ENCODE measurements around the gene STARD7.

The STARD7 gene

DNA sequence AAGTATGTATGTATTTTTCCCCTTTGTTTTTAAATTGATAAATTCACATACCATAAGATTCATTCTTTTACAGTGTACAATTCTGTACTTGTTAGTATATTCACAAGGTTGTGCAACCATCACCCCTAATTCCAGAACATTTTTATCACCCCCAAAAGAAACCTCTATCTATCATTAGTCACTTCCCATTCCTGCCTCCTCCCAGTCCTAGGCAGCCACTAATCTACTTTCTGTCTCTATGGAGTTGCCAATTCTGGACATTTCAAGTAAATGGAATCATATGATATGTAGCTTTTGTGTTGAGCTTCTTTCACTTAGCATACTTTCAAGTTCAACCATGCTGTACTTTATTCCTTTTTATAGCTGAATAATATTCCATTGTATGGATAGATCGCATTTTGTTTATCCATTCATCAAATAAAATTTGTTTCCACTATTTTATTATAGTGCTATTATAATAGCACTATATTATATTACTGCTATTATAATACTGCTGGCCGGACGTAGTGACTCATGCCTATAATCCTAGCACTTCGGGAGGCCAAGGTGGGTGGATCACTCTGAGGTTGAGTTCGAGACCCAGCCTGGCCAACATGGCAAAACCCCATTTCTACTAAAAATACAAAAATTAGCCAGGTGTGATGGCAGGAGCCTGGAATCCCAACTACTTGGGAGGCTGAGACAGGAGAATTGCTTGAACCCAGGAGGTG, 10.9 kb downstream of the STARD7 start:
- DNase-seq (ENCODE audit: low read depth, low spot score): no peak

DNA sequence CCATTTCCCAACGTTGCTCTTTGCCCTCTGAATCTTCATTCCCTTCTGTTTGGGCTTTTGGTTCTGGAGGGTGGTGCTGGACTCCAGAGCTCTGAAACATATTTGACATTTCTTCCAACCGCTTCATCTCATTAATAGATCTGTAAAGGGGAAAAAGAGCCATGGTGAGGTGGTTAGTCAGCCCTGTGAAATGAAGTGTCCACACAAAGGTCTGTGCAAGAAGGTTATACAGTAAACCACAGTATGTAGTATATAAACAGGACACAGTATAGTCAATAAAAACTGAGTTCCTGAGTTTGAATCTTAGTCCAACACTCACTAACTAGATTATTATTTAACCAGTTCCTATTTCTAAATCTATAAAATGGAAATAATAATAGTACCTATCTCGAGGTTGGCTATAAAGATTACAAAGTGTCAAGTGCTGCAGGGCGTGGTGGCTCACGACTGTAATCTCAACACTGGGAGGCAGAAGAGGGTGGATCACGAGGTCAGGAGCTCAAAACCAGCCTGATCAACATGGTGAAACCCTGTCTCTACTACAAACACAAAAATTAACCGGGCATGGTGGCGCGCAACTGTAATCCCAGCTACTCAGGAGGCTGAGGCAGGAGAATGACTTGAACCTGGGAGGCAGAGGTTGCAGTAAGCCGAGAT, 13.1 kb downstream of the STARD7 start:
- DNase-seq (ENCODE audit: low read depth, low spot score): no peak

DNA sequence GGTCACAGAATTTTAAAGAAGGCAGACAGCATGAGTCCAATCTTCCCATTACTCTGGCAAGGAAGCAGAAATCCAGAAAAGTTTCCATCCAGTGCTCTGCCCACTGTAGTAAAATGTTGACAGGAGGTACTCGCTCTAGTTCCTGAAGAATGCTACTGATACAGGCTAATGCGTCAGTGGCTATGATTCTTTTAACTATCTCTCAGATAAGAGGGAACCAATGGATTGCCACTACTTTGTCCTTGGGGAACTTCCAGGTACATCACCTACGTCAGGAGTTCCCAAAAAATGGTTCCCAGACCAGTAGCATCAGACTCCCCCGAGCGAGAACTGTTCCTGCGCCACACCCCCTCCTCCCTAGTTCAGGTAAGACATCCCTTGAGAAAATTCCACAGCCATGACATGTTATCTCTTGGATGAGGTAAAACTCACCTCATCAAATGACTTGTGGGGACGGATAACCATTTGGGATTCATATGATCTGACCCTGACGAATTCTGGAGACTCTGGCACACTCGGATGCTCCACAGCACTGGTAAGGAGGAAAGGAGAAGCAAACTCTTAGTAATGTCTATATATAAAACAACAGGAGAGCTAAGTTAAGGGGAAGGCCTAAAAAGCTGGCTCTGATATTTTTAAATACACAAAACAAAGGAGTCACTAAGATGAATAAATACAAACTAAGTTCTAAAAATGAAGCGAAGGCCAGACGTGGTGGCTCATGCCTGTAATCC, 16.5 kb downstream of the STARD7 start:
- DNase-seq (ENCODE audit: low read depth, low spot score): no peak

DNA sequence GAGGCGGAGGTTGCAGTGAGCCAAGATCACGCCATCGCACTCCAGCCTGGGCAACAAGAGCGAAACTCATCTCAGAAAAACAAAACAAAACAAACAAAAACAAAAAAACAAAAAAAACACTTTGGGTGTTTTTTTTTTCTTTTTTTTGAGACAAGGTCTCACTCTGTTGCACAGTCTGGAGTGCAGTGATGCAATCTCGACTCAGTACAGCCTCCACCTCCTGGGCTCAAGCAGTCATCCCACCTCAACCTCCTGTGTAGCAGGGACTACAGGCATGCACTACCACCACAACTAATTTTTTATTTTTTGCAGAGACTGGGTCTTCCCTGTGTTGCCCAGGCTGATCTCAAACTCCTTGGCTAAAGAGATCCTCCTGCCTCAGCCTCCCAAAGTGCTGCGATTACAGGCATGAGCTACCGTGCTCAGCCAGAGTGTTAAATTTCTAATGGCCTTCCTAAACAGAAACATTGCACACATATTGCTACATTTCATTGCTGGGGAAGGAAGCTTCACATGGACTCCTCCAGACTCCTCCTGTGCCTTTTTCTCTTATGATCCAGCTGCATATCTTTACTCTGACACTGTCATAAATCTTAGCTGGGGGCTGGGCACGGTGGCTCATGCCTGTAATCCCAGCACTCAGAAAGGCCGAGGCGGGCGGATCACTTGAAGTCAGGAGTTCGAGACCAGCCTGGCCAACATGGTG, 19.7 kb downstream of the STARD7 start:
- DNase-seq (ENCODE audit: low read depth, low spot score): no peak

DNA sequence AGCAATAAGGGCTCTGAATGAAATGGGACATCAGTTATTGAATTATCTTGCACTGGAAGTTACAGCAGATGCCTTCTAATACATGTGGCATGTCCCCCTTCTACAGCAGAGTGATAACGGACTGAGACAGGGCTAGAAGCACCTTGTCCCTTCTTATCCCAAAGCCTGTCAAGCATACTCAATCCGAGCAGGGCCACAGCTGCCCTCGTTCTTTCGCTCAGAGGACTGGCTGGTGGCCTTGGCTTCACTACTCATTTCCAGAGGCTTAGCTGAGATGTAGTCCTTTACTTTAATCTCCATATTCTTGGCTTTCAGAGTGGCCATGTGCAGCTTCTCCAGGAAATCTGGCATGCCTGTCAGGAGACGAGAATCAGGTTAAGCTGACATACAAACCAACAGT, 22.1 kb downstream of the STARD7 start:
- no peak for DNase-seq (ENCODE audit: low read depth, low spot score)

DNA sequence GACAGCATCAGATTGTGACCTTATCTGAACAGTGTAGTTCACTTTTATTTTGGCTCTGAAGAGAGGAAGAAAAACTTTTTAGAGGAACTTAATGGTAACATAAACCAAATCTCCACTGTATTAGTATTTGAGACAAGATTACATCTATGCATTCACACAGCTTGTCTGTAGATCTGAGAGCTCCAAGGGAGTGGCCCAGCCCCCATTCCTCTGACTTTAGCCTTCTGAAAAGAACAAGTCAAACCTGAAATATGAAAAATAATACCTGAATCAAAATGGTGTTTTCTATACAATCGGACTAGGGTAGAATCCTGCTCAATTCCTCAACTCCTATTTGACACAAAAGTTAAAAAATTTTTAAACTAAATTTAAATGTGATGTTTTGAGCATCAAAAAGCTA, 23.1 kb downstream of the STARD7 start:
- DNase-seq (ENCODE audit: low read depth, low spot score): no peak

DNA sequence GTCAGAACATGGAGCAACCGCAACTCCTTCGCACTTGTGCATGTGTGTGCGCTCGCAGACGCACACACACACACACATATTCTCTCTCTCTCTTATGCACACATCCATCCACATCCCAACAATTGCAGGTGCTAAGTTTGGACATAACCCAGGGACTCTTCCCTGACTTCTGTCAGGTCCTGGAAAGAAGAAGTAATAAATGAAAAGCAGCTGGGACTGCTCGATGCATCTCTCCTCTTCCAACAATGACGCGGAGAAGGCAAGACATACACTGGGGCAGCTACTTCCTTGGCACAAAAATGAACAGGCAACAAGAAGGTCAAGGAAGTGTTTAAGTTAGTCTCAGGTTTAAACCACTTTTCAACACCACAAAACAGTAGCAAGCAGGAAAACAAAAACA, 23.6 kb downstream of the STARD7 start:
- no peak for DNase-seq (ENCODE audit: low read depth, low spot score)

DNA sequence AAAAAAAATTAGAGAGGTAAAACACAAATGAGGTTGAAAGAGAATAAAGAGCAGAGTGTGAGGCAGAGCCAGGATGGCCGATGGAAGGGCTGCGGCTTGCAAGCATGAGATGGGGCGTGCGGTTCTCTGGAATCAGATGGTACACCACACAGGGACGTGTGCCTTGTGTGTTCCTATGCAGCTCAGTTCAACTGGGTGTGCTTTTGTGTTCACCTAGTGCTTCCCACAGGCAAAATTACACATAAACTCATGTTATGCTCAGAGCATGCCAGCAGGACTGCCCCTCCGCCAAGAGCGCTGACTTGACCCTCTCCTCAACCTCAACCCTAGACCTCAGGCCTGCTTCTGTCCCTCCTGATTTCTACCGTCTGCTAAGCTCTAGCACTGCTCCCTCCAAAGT, 24.4 kb downstream of the STARD7 start:
- no peak for DNase-seq (ENCODE audit: low read depth, low spot score)

DNA sequence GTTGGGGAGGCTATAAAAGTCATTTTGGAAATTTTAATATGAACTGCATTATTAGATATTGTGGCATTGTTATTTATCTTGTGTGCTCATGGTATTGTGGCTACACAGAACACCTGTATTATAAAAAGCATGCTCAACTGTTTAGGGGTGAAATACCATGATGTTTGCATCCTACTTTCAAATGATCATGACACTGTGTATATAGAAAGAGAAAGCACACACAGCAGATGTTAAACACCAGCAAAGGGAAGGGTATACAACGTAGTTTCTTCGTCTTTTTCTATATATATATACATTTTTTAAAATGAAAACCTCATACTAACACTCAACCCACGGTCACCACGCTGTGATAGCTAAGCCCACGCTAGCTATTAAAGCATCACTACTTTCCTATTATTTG, 27.1 kb downstream of the STARD7 start:
- DNase-seq (ENCODE audit: low read depth, low spot score): no peak

DNA sequence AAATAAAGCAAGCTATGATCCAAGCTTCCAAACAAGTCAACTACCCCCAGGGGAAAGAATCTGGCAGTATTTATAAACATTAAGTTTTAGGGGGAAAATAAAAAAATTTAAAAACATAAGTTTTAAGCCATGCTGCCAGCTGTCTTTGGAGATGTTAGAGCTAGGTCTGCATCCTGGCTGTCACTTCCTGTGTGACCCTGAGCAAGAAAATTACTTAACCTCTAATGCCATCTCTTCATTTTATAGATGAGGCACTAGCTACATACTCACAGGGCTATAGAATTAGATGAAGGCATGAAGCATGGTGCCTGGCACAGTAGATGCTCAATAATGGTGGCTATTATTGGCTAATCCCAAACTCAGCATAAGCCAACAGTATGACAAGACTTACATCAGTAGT, 28.1 kb downstream of the STARD7 start:
- no peak for DNase-seq (ENCODE audit: low read depth, low spot score)

DNA sequence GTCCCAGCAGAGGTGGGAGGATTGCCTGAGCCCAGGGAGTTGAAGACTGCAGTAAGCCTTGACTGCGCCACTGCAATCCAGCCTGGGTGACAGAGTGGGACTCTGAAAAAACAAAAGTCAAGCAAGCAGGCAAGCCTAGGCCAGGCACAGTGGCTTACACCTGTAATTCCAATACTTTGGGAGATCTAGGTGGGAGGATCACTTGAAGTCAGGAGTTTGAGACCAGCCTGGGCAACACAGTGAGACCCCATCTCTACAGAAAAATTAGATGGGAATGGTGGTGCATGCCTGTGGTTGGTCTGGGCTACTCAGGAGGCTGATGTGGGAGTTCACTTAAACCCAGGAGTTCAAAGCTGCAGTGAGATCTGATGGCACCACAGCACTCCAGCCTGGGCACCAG, 28.6 kb downstream of the STARD7 start:
- DNase-seq (ENCODE audit: low read depth, low spot score): no peak

DNA sequence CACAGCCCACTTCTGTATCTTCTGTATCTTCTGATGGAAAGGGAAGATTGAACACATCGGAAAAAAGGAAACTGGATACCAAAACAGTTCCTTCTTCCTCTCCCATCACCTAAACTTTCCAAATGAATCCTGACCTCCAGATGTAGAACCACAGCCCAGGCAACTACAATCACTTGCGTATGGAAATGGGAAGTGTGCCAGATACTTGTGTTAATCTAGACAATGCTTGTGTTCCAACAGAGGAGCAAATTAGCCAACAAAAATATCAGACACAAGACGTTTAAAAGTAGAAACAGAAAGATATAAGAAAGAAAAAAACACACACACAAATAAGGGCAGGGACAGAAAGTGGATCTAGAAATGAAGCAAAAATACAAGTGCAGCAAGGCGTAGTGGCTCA, 32.0 kb downstream of the STARD7 start:
- no peak for DNase-seq (ENCODE audit: low read depth, low spot score)

DNA sequence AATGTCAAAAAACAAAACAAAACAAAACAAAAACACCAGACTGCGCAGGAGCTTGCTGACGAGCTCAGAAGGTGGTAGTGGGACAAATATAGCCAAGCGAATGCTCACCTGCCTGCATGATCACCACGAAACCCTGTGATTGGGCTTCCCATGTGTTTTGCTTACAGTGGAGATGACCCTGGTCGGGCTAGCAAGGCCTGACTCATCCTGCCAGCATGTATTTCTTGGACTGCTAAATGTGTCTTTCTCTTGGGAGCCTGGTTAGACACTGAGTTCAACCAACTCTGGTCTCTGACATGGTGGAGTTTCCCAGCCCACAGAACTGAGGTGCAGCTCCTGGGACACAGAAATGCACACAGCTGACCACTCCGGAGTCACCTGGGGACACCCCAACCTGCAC, 32.7 kb downstream of the STARD7 start:
- no peak for DNase-seq (ENCODE audit: low read depth, low spot score)

DNA sequence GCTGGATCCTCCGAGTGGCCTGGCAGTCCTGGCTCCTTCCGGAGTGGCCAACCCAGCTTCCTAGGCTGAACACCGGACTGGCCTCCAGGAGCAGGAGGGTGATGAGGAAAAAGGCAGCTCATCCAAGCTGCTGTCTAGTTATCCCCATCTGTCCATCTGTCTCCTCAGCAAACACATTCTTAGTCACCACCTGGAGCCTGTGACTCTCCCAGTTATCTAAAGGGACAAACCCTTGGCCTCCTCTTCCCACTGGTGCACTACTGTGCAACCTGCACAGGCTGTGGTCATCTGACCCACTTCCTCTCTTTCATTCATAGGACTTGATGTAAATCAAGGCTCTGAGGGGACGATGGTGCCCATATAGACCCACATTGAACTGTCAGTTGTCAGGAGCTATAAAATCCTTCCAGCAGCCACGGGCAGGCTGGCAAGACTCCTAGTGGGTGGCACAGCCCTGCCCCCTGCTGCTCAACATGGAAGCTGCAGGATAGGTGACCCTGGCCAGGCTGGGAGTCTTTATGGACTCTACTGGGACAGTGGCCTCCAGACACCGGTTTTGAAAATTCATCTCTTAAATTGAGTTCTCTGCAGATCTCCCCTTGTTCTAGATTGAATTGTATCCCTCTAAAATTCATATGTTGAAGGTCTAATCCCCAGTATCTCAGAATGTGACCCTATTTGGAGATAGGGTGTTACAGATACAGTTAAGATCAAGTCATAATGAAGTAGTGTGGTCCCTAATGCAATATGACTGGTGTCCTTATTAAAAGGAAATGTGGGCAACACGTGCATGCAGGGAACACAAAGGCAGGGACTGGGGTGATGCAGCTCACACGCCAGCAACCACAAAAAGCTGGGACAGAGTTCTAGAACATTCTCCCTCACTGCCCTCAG, 34.1 kb downstream of the STARD7 start:
- DNase-seq (ENCODE audit: low read depth, low spot score): no peak

DNA sequence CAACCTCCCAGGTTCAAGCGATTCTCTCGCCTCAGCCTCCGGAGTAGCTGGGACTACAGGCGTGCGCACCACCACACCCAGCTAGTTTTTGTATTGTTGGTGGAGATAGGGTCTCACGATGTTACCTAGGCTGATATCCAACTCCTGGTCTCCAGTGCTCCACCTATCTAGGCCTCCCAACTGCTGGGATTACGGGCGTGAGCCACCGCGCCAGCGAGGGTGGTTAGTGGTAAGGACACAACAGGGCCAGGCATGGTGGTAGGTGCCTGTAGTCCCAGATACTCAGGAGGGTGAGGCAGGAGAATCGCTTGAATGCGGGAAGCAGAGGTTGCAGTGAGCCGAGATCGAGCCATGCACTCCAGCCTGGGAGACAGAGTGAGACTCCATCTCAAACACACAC, 36.8 kb downstream of the STARD7 start:
- no peak for DNase-seq (ENCODE audit: low read depth, low spot score)

DNA sequence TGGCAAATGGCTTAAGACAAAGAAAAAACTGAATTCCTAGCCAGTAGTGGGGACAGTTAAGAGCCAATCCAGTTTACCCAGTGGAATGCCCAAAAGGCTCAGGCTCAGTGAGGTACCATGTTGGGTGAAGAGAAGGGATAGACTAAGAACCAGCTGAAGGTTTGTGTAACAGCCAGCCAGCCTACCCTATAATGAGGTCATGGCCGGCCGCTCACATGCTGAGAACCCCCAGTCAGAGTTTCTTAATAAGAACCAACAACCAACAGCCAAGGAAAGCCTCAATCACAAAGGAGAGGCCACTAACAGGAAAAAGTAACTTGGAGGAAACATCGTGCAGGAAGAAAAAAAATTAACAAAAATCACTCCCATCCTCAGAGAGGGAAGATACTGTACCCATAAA, 38.0 kb downstream of the STARD7 start:
- no peak for DNase-seq (ENCODE audit: low read depth, low spot score)

DNA sequence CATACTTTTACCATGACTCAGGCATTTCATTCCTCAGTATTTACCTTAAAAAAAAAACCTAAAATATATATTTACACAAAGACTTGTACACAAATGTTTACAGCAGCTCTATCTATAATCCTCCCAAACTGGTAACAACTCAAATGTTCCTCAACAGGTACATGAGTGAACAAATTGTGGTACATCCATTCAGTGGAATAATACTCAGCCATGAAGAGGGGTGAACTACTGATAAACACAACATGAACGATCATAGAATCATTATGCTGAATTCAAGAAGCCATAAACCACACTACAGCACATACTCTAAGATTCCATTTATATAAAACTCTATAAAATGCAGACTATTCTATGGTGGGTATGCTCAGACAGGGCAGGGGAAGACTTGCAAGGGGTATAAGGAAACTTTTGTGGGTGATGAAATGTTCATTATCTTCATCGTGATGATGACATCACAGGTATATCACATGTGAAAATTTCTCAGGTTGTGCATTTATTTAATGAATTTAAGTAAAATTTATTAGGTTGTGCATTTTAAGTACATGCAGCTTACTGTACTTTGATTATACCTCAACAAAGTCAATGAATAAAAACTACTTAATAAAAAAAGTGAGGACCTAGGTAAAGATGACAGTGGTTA, 38.6 kb downstream of the STARD7 start:
- no peak for DNase-seq (ENCODE audit: low read depth, low spot score)

DNA sequence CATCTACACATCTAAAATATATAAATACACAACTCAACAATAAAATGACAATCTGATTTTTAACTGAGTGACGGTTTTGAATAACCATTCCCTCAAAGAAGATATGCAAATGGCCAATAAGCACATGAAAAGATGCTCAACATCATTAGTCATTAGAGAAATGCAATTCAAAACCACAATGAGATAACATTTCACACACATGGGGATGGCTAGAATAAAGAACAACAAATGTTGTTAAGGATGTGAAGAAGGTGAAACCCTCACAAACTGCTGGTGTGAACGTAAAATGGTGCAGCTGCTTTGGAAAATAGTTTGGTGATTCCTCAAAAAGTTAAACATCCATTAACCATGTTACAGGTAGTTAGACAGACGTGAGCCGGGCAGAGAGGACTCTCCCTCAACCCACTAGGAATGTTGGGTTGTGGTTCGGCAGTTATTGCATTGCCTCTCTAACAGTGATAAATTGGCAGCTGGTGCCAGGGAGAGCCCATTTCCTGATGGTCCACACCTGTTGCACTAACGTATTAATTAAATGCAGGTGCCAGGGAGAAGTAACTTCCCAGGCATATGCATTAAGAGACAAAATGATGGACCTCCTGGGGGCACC, 41.1 kb downstream of the STARD7 start:
- no peak for DNase-seq (ENCODE audit: low read depth, low spot score)

DNA sequence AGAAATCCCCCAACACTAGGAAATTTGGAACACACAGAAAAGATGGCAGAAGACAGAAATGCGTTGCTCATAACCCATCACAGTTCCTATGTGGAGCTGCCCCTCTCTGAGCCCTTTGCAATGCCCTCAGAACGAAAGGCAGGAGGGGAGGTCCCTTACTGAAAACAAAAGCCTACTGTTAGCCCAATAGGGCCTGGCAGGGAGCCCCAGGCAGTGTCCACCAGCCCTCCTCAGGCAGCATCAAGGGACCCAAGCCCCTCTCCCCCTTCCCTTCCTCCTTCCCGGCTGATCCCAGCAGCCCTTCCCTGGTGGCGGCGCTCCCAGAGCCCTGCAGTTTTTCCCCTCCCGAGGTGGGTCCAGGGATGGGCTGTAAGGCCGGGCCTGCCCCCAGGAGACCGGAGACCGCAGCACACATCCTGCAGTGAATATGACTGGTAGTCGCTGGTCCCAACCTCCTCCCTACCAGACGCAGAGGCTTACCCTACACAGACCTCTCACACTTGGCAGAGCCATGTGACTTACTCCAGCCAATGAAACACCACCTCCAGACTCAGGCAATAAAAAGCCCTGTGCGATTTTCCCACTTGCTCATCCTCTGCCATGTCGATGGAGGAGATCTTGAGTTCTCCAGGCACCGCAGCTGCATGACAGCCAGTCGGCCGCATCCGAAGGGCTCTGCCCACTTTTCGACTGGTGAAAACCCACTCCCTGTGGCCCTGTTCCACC, 44.0 kb downstream of the STARD7 start:
- no peak for DNase-seq (ENCODE audit: low read depth, low spot score)
